ENCODE data around the gene IL18R1.

IL18R1 gene, protein sequence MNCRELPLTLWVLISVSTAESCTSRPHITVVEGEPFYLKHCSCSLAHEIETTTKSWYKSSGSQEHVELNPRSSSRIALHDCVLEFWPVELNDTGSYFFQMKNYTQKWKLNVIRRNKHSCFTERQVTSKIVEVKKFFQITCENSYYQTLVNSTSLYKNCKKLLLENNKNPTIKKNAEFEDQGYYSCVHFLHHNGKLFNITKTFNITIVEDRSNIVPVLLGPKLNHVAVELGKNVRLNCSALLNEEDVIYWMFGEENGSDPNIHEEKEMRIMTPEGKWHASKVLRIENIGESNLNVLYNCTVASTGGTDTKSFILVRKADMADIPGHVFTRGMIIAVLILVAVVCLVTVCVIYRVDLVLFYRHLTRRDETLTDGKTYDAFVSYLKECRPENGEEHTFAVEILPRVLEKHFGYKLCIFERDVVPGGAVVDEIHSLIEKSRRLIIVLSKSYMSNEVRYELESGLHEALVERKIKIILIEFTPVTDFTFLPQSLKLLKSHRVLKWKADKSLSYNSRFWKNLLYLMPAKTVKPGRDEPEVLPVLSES

GRCh38 chr2:102355526-102356380 lies at the start of gene IL18R1:
Gene IL18R1 (plus strand): TSS chr2:102355796. CDS start chr2:102362661, 6,865 bp downstream.
- DNase-seq (ENCODE audit: low spot score), result peak; percentile 83

GRCh38 chr2:102306125-102306524 lies 49.5 kb upstream of the IL18R1 start:
- DNase-seq (ENCODE audit: low spot score), result no peak
- in situ Hi-C loops (cut with MboI; ENCODE audit: low sequenced_read_pairs, unreplicated experiment), result no loop called here

More at GRCh38 chr2:102355526-102356380, at the start of gene IL18R1:
- in situ Hi-C loops (cut with MboI; ENCODE audit: low sequenced_read_pairs, unreplicated experiment), result loop anchor here (10.0 kb wide), 1 partner anchor 101 kb away; no protein-coding TSS in a partner anchor
- TF ChIP-seq CTCF (IDR thresholded peaks at IDR 0.05; ENCODE audit: borderline replicate concordance, control extremely low read depth, extremely low read depth, insufficient read depth, missing control alignments), result peak; percentile 87

GRCh38 chr2:102310964-102311640 lies 44.5 kb upstream of the IL18R1 start, which contains the start of gene IL1RL1:
Gene IL1RL1 (plus strand): TSS chr2:102311563. CDS start chr2:102338265, 26,702 bp downstream.
- no peak for DNase-seq (ENCODE audit: low spot score)
- in situ Hi-C loops (cut with MboI; ENCODE audit: low sequenced_read_pairs, unreplicated experiment), result no loop called here
- no peak for TF ChIP-seq CTCF (IDR thresholded peaks at IDR 0.05; ENCODE audit: borderline replicate concordance, control extremely low read depth, extremely low read depth, insufficient read depth, missing control alignments)

More at GRCh38 chr2:102306125-102306524, 49.5 kb upstream of the IL18R1 start:
- no peak for TF ChIP-seq CTCF (IDR thresholded peaks at IDR 0.05; ENCODE audit: borderline replicate concordance, control extremely low read depth, extremely low read depth, insufficient read depth, missing control alignments)

- DNase-seq (ENCODE audit: low spot score), result no peak
- in situ Hi-C loops (cut with MboI; ENCODE audit: low sequenced_read_pairs, unreplicated experiment), result no loop called here
- TF ChIP-seq CTCF (IDR thresholded peaks at IDR 0.05; ENCODE audit: borderline replicate concordance, control extremely low read depth, extremely low read depth, insufficient read depth, missing control alignments), result no peak
Observed at GRCh38 chr2:102313025-102313424, 42.6 kb upstream of the IL18R1 start.

DNA sequence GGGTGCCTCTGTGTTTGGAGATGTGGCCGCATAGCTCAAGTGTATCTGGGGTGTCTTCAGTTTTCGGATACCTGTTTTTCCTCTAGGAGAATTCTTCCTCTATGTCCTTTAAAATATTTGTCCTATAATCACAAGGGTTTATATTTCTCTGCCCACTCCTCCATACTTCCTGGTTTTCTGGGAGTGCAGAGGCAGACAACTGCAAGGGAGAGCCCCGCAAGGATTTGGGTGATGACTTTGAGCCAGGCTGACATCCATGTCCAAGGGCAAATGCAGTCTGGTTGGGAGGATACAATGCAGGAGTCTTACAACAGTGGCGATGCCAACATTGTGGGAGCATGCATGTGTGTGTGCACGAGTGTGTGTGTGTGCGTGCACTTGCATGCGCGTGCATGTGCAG lies 42.1 kb upstream of the IL18R1 start:
- no peak for TF ChIP-seq CTCF (IDR thresholded peaks at IDR 0.05; ENCODE audit: borderline replicate concordance, control extremely low read depth, extremely low read depth, insufficient read depth, missing control alignments)
- no peak for DNase-seq (ENCODE audit: low spot score)
- in situ Hi-C loops (cut with MboI; ENCODE audit: low sequenced_read_pairs, unreplicated experiment), result no loop called here

DNA sequence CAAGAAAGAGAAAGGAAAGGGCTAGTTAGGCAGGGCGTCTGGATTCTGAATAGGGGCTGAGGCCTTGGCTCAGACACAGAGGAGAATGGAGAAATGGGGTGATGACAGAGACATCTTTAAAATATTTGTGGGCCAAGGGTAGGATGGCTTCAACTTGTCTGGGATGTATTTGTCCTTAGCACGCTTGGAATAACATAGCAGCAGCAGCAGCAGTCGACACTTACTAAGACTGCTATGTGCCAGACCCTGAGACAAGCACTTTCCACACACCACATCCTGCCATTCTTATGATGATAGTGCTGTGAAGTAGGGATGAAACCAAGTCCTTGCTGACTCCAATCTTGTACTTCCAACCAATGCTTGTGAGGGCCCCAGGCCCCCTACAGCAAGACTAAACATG lies 41.6 kb upstream of the IL18R1 start:
- in situ Hi-C loops (cut with MboI; ENCODE audit: low sequenced_read_pairs, unreplicated experiment), result no loop called here
- TF ChIP-seq CTCF (IDR thresholded peaks at IDR 0.05; ENCODE audit: borderline replicate concordance, control extremely low read depth, extremely low read depth, insufficient read depth, missing control alignments), result no peak
- no peak for DNase-seq (ENCODE audit: low spot score)

Data from GM13976 (cell line).